ENCODE data around the gene DNAH3.

The DNAH3 gene

GRCh38 chr16:21088143-21088542 is 62.5 kb downstream of the DNAH3 start:
- H3K4me2 ChIP-seq, result no peak overlapping the region
- H3K79me2 ChIP-seq (ENCODE audit: insufficient read depth, low read depth), result no peaks in the 10 kb centered on the region
- H3K4me3 ChIP-seq (IDR thresholded peaks at IDR 0.05; ENCODE audit: insufficient read depth, low read depth, low read length), result no peak overlapping the region
- H3K9ac ChIP-seq, result no peak overlapping the region
- no peaks in the 10 kb centered on the region for H3K4me1 ChIP-seq (ENCODE audit: low read depth, poor library complexity, severe bottlenecking)
- no peaks in the 10 kb centered on the region for H3K27me3 ChIP-seq (ENCODE audit: insufficient read depth, low read depth)
- no peak overlapping the region for H2AFZ ChIP-seq (ENCODE audit: low read depth)
- H3K27ac ChIP-seq, result no peak overlapping the region
- no peaks in the 10 kb centered on the region for H3K36me3 ChIP-seq (ENCODE audit: insufficient read depth)
- H4K20me1 ChIP-seq (ENCODE audit: insufficient read depth), result no peaks in the 10 kb centered on the region
- no peak for TF ChIP-seq CTCF (conservative IDR thresholded peaks at IDR 0.05; ENCODE audit: low read depth, low read length)

- Histone ChIP-seq H3K79me2 (ENCODE audit: insufficient read depth, low read depth) (no peaks in the 10 kb centered on the region), H3K4me2 (no peak overlapping the region)
- no peak for TF ChIP-seq CTCF (conservative IDR thresholded peaks at IDR 0.05; ENCODE audit: low read depth, low read length)
Observed at GRCh38 chr16:21084631-21085225, 65.9 kb downstream of the DNAH3 start.

GRCh38 chr16:21083729-21084268 is 66.8 kb downstream of the DNAH3 start:
- TF ChIP-seq CTCF (conservative IDR thresholded peaks at IDR 0.05; ENCODE audit: low read depth, low read length), result peak; percentile 87
- no peak overlapping the region for H3K27ac ChIP-seq
- H3K27me3 ChIP-seq (ENCODE audit: insufficient read depth, low read depth), result no peaks in the 10 kb centered on the region
- H4K20me1 ChIP-seq (ENCODE audit: insufficient read depth), result no peaks in the 10 kb centered on the region
- no peaks in the 10 kb centered on the region for H3K36me3 ChIP-seq (ENCODE audit: insufficient read depth)
- H3K9ac ChIP-seq, result no peak overlapping the region
- no peak overlapping the region for H3K4me2 ChIP-seq
- no peaks in the 10 kb centered on the region for H3K79me2 ChIP-seq (ENCODE audit: insufficient read depth, low read depth)
- no peak overlapping the region for H3K4me3 ChIP-seq (IDR thresholded peaks at IDR 0.05; ENCODE audit: insufficient read depth, low read depth, low read length)
- no peaks in the 10 kb centered on the region for H3K4me1 ChIP-seq (ENCODE audit: low read depth, poor library complexity, severe bottlenecking)
- H2AFZ ChIP-seq (ENCODE audit: low read depth), result no peak overlapping the region

More at GRCh38 chr16:21084631-21085225, 65.9 kb downstream of the DNAH3 start:
- no peak overlapping the region for H2AFZ ChIP-seq (ENCODE audit: low read depth)
- H3K27ac ChIP-seq, result no peak overlapping the region
- no peaks in the 10 kb centered on the region for H3K27me3 ChIP-seq (ENCODE audit: insufficient read depth, low read depth)
- no peak overlapping the region for H3K9ac ChIP-seq
- H4K20me1 ChIP-seq (ENCODE audit: insufficient read depth), result no peaks in the 10 kb centered on the region
- H3K4me3 ChIP-seq (IDR thresholded peaks at IDR 0.05; ENCODE audit: insufficient read depth, low read depth, low read length), result no peak overlapping the region
- H3K4me1 ChIP-seq (ENCODE audit: low read depth, poor library complexity, severe bottlenecking), result no peaks in the 10 kb centered on the region
- no peaks in the 10 kb centered on the region for H3K36me3 ChIP-seq (ENCODE audit: insufficient read depth)

- Histone ChIP-seq H3K4me2 (no peak overlapping the region), H3K9ac (no peak overlapping the region), H3K36me3 (ENCODE audit: insufficient read depth) (no peaks in the 10 kb centered on the region), H3K4me3 (IDR thresholded peaks at IDR 0.05; ENCODE audit: insufficient read depth, low read depth, low read length) (no peak overlapping the region), H3K27ac (no peak overlapping the region), H3K79me2 (ENCODE audit: insufficient read depth, low read depth) (no peaks in the 10 kb centered on the region), H3K4me1 (ENCODE audit: low read depth, poor library complexity, severe bottlenecking) (no peaks in the 10 kb centered on the region), H4K20me1 (ENCODE audit: insufficient read depth) (no peaks in the 10 kb centered on the region), H2AFZ (ENCODE audit: low read depth) (no peak overlapping the region), H3K27me3 (ENCODE audit: insufficient read depth, low read depth) (no peaks in the 10 kb centered on the region)
- TF ChIP-seq CTCF (conservative IDR thresholded peaks at IDR 0.05; ENCODE audit: low read depth, low read length), result no peak
Observed at GRCh38 chr16:21081329-21081728, 69.3 kb downstream of the DNAH3 start.
